Suprapubic skin (tissue), 4 donors: Measurements from ENCODE around the gene SCD5.

Source experiments
- CTCF ChIP-seq, 2 donors: fragments of 200-600 bp in 1 of 2; fragments of 450-650 bp in 1 of 2; sonication (generic) in 1 of 2; IDR thresholded peaks; one replicate each; pipeline ENCODE4 v1.5.1; 2016 to 2019; ENCODE audit warnings: antibody characterized with exemption in 2 of 2, mild to moderate bottlenecking in 1 of 2, moderate library complexity in 1 of 2
- POLR2A ChIP-seq, 2 donors: fragments of 450-650 bp; IDR thresholded peaks; one replicate each; pipeline ENCODE4 v1.6.1; 2017; ENCODE audit warnings: antibody characterized with exemption in 2 of 2, mild to moderate bottlenecking in 2 of 2, moderate library complexity in 2 of 2
- POLR2AphosphoS5 ChIP-seq, 3 donors: sonication (generic); formaldehyde crosslinking; IDR thresholded peaks; one replicate each; pipeline ENCODE4 v1.6.1; 2017; ENCODE audit warnings: antibody characterized with exemption in 3 of 3

DNA sequence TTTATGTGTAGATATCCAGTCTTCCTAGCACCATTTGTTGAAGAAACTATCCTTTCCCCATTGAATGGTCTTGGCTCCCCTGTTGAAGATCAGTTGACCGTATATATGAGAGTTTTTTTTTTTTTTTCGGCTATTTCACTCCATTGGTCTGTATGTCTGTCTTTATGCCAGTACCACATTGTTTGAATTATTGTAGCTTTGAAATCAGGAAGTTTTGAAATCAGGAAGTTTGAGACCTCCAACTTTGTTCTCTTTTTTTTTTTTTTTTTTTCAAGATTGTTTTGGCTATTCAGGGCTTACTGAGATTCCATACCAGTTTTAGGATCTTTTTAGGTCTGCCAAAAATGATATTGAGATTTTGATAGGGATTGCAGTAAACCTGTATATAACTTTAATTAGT, 4.3 kb upstream of the SCD5 start:
- TF ChIP-seq CTCF (IDR thresholded peaks at IDR 0.05): no peak
- TF ChIP-seq POLR2A (IDR thresholded peaks at IDR 0.05): no peak
- no peak for TF ChIP-seq POLR2AphosphoS5 (IDR thresholded peaks at IDR 0.05)
